Cortex of kidney (tissue), 1 donor: ENCODE measurements around the gene ZFAND6.

Source experiments
- DNase-seq: peaks from one replicate; lab custom pipeline; 2025; lab: John Stamatoyannopoulos, UW

ZFAND6 gene

DNA sequence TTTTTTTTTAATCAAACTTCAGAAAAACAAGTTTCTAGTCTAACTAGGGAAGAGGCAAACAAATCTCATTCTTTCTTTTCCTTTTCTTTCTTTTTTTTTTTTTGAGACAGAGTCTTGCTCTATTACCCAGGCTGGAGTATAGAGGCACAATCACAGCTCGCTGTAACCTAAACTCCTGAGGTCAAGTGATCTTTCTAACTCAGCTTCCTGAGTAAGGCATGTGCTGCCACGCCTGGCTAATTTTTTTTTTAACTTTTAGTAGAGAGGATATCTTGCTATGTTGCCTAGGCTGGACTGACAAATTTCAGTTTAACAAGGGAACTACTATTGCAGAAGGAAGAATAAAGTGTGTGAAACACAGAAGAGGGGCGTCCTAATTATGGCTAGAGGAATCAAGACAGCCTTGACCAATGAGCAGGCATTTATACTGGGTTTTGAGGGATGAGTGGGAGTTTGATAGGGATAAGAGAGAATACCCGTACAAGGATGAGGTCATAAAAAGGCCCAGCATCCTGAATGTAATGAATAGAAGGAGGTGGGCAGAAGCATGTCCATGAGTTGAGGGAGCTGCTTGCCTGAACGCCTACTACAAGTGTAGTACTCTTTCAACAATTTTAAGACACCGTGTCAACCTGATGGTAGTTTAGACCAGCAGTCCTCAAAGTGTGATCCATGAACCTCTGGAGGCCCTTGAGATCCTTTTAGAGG, 6.7 kb upstream of the ZFAND6 start:
- no peak for DNase-seq

DNA sequence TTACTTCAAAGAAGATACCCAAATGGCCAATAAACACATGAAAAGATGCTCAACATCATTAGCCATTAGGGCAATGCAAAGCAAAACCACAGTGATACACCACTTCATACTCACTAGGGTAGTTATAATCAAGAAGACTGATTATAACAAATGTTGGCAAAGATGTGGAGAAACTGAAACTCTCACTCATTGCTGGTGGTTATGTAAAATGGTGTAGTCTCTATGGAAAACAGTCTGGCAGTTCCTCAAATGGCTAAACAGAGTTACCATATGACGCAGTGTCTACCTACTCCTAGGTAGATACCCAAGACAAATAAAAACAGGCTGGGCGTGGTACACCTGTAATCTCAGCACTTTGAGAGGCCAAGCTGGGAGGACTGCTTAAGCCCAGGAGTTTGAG, 3.5 kb upstream of the ZFAND6 start:
- DNase-seq, result no peak

DNA sequence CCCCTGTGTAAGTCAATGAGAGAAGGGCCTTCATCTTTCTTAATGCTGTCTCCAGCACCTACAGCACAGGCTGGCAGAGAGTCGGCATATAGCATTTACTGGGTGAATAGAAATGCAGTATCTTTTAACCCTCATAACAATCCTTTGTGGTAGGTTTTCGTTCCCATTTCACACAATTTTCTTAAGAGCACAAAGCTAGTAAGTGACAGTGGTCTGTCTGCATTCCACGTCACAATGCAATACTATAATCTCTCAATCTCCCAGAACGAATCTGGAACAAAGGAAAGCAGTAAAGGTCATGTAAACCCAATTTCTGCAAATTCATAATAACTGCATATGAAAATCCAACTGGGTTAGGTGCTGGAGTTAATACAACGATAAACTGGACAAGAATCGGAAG, 1.4 kb upstream of the ZFAND6 start:
- no peak for DNase-seq

DNA sequence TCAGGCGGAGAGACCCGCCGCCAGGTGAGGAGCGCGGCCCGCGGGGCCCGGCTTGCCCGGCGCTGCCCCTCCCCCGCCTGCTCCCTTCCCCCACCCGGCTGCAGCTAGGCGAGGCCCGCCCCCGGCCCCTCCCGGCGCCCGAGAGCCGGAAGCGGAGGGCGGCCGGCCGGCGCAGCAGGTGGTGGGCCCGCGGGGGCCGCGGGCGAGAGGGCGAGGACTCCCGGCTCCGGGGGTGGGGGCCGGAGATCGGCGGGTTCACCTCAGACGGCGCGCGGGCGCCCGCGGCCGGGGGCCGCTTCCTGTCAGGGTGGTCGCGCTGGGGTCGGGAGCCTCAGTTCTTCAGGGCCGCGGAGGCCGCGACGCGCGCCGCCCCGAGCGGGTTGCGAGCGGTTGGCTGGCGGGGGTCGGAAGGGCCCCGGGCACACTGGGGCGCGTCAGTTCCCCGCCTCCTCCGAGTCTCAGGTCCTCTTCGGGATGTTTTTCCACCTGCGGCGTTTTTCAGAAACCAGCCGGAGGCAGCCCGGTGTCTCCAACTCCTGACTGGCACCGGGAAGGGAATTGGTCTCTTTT, 395 bp downstream of the ZFAND6 start:
- no peak for DNase-seq

DNA sequence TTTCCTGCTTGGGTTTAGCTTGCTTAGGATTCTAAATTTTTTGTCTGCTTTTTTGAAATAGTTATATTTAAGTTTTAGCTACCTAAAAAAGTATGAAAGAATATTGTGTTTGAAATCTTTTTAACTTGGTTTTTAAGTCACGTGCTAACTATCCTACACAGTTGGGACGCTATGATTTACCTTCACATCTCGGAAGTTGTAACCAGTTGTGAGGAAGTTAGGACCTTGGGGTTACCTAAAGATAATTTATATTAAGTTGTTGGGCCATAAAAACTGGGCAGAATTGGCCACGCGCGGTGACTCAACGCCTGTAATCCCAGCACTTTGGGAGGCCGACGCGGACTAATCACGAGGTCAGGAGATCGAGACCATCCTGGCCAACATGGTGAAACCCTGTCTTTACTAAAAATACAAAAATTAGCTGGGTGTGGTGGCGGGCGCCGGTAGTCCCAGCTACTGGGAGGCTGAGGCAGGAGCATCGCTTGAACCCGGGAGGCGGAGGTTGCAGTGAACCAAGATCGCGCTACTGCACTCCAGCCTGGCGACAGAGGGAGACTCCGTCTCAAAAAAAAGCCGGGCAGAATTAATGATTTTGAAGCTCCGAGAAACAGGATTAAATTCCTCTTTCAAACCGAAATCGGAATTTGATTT, 1.0 kb downstream of the ZFAND6 start:
- DNase-seq, result no peak

DNA sequence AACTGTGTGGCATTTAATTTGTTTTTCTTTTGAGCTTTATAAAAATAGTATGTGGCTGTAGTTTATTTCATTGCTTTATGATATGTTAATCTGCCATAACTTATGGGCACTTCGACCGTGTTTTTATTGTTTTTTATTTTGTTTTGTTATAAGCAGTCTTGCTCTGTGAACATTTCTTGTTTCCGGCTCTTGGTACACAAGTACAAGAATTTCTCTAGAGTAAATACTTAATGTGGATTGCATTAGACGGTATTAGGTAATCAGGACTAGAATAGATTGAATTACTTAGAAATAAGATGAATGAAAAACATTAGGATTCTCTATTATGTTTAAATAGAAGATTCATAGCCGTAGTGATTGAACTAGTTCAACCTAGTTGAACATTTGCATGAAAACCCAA, 2.1 kb downstream of the ZFAND6 start:
- no peak for DNase-seq

DNA sequence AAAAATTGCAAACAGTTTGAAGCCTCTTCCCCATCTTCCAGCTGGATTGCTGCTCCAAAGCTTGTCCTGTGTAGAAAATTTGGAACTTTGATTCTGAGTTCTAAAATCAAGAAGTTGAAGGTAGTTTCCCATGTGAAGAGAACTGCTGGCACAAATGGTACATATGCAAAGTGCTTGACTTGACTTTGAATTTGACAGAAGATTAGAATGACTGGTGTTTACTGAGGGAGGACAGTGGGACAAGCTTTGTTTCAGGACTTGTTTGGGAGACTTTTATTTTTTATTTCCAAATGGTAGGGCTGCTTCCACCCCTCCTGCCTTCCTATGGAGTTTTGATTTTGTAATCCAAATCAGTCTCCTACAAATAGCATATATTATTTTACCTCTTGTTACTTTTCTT, 7.4 kb downstream of the ZFAND6 start:
- DNase-seq, result no peak

DNA sequence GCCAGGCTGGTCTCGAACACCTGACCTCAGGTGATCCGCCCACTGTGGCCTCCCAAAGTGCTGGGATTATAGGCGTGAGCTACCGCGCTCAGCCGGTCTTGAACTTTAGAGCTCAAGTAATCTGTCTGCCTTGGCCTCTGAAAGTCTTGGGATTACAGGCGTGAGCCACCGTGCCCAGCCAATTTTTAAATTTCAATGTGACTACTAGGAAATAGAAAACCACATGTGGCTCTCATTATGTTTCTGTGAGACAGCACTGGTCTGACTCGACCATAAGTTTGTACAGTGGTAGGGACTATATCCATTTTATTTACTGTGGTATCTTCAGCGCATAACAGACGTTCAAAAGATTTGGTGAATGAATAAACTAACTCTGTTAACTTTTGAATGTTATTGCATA, 9.1 kb downstream of the ZFAND6 start:
- no peak for DNase-seq

DNA sequence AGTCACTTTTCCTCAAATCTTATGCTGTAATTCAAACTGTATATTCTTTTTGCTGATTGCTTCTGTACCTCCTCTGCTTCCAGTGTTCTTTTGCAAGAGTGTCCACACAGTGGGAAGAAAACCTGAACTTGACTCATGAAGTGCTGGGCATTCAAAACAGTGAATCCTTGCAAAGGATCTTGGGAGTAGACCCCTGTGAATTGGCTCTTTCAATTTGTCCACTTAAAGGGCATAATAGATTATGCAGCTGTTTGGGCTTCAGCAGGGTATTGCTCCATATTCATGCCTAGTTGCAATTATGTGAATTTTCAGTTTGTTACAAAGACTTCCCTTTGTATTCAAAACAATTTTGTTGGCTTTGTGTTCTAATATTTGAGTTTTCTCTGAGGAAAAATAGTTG, 11.4 kb downstream of the ZFAND6 start:
- DNase-seq, result no peak

DNA sequence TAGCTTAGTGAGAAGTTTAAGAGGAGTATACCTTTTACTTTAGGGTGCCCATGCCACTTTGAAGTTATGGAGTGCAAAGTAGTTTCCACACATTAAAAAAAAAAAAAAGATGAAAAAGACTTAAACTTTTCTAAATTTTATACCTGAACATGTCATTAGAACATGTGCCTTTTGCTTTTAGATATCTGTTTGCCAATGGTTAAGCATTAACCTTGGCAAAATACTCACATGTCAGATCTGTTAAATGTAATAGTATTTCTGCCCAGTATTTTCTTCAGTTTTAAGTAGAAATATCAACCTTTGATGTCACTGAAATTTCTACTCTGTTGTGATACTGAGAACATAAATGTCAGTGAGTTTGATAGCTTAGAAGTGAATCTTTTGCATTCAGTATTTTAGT, 12.2 kb downstream of the ZFAND6 start:
- DNase-seq, result no peak

DNA sequence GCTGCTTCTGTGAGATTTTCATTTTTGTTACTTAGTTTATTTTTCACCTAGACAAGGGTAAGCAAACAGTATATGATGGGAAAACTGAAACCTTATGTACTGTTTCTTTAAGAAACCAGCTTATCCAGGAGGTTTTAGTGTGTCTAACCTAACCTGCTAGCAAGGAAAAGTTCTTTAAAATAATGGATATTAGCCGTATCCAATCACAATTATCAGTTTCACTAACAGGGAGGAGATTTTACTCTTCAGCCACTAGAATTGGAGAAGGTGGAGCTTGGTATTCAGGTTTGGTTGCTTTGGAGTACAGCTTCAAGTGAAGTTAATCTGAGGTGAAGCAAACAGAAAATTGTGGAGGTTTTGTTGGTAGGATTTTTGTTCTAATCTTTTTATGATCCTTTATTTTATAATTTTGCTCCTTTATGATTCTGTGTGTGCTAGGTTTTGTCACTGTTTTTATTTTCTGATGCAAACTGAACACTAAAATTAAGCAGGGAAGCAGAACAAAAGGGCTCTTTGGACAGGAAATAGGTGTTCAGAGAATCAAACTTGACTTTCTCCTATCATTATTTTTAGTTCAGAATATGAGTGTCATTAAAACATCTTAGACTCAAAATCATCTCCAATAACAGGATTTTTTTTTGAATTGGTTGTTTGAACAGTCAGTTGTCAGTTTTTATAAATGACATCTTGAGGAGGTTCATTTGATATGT, 13.0 kb downstream of the ZFAND6 start:
- no peak for DNase-seq

DNA sequence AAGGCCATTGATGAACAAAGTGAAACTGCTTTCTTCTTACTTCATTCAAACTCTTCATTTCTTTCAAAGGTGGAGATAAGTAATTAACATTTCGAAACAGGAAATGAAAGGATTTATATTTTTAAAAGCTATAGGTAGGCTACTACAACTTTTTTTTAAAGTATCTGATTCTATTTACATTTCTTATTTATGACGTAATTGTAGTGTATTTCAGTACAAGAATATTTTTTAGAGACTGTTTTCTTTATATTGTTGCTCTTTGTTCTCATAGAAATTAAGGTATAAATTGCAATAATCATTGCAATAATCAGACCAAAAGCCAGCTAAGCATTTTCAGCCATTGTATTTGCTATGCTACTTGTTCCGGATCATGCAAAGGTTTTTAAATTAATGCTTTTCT, 13.7 kb downstream of the ZFAND6 start:
- no peak for DNase-seq

DNA sequence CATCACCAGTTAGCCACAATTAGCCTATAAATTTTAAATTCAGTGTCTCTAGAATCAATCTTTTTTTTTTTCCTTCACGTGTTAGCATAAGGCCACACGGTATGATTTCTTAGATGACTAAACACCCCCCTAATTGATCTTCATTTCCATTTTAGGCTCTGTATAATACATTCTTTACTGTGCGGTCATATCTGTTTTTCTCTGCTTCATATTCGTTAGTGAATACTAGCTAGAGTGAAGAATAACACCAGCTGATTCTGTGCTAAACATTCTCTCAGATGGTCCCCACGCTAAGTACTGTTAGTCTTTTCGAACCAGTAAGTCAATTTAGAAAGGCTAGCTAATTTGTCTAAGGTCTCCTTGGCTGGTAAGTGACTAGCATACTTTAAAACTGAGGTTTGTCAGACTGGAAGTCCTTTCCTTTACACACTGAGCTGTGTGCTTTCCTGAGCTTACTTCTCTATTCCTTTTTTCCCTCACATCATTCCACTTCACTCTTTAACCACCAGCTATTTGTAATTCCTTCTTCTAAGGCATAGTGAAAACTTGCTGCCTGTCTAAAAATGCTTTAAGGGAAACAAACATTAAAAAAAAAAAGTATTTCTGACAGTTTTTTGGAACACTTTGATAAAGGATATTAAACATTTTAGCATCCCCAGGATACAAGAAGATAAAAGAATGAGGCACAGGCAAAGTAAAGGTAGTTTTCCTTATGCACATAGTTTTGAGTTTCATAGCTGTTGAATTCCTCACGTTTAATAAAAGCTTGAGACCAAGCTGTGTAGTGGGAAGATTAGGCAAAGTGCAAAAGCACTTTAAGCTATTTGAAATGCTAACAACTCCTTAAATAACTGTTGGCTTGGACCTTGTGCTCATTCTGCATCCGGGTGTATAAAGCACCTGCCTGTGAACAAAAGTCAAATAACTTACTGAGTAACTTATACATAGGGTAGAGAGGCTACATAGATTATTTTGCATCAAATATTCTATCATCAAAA, 17.1 kb downstream of the ZFAND6 start:
- no peak for DNase-seq

DNA sequence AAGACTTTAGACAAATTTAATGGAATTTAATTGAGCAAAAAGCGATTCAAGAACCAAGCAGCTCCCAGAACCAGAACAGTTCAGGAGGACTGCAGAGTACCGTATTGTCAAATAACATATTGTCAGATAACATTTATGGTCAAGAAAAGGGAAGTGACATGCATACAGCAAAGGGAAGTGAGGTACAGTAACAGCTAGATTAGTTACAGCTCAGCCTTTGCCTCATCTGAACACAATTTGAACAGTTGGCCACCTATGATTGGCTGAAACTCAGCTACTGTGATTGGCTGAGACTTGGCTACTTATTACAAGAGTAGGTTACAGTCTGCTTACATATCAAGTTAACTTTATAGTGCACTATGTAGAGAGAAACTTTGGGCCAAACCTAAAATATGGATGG, 21.9 kb downstream of the ZFAND6 start:
- DNase-seq, result no peak

DNA sequence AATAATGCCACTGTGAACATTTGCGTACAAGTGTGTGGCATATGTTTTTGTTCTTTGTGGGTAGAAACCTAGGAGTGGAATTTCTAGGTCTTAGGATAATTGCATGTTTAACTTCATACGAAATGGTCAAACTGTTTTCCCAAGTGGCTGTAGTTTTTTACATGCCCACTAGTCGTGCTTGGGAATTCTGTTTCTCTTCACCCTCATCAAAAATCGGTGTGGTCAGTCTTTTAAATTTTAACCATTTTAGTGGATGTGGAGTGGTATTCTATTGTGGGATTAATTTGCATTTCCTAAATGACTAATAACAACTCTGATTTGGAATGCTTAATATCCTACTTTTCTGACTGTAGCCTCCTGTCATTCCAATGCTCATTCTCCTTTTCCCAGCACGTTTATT, 27.6 kb downstream of the ZFAND6 start:
- DNase-seq, result no peak

DNA sequence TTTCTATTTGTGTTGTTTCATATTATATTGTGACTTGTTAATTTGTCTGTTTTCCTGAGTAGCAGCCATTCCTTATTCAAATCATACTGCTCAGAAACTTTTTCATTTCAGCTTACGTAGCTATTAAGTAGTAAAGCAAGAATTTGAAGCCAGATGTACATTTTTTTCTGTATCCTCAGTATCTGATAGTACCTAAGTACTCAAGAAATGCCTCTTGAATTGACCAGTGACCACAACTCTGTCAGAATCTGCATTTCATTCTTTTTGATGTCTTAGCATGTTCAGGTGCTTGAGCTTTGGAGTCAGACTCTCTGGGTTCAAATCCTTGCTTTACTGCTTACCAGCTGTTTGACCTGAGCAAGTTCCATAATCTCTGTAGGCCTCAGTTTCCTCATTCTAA, 30.6 kb downstream of the ZFAND6 start:
- no peak for DNase-seq

DNA sequence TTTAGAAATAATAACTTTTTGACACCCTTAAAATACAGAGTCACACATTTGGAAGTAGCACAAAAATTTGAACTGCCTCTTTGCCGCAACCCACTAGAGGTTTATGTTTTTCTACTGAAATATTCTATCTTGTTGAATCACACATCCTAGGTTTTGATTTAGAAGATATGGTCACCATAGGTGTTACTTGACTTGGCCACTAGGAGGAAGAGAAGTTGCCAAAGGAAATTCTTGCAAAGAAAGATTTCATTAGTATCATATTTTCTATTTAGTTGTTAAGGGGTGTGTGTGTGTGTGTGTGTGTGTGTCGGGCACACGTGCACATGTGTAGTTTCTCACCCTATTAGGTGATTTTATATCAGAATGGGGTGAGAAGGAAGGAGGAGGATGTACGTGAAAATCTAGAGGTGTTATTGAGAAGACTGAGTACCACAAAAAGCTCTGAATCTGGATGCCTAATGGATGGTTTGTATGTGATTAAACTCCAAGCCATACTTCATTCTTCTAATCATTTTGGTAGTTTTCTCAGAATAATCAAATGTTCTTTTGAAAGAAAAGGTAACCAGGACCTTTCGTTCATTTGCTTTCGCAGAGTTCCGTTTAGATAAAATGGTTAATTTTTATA, 31.5 kb downstream of the ZFAND6 start:
- no peak for DNase-seq

DNA sequence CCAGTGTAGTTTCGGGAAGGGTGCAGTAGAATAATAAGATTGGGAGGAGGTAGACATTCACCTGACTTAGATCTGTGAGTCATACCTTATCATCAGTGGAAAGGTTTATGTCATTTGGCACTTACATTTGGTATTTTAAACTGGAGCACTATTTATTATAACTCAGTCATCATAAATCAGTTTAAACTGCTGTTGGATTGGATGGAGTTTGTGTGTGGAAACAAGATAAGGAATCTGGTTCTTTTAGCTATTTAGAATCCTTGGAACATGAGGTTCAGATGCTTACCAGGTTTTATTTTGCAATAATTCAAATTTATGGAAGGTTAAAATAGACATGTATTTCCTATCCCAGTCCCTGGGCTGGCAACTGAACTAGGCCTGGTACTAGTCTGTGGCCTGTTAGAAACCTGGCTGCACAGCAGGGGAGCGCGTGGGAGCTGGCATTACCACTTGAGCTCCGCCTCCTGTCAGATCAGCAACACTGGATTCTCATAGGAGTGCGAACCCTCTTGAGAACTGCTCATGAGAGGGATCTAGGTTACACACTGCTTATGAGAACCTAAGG, 34.5 kb downstream of the ZFAND6 start:
- DNase-seq, result no peak

DNA sequence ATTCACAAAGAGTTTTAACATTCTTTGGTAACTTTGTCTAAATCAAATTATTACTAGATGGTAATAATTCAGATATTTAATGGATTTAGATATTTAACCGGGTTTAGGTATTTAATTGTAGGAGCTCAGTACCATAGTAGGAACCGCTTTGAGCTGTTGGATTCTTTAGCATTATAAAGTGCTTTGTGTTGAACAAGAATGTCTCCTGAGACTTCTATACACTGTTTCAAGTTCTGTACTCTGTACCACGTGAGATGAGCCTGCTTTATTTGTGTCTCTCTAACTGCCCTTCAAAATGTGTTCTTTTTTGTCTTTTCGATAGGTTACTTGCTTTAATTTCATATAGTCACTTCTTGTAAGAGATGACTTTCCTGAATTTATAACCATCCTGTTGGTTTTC, 36.0 kb downstream of the ZFAND6 start:
- no peak for DNase-seq

DNA sequence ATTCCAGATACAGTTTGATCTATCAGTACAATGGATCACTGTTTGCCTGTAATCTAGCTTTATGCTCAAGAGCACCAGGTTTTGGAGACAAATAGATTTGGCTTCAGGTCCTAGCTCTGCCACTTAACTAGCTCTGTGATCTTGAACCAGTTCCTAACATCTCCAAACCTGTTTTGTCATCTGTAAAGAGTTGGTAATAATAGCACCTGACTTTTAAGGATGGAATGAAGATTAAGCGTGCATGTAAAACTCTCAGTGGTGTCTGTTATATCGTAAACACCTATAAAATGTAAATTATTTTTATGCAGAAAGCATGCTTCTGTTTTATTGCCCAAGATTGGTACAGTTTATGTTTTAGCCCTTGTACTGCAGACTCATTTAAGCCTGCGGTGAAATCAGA, 36.5 kb downstream of the ZFAND6 start:
- DNase-seq, result no peak

DNA sequence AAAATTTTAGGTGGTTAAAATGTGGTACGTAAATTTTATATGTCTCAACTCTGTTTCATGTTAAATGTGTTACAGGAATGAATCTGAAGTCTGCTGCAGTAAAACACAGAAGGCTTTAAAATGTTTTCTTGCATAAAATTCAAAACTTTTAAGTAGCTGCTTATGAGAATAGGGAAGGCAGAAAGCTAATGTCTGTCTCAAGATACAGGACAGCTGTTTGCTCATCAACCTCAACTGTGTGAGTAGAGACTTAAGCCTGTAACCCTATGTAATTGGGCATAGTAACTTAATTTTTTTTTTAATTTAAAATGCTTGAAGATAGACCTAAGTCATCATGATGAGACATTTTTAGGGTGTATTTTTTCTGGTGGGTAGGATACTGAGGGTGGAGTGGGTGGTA, 38.9 kb downstream of the ZFAND6 start:
- no peak for DNase-seq
